HuH-7 (cell line): Measurements from ENCODE around the gene GAGE10.
"Not testable (repeated sequence)": the region's sequence is repeated elsewhere in the genome, so short reads cannot be mapped to it uniquely, and the experiment has no call there.

Experiments used
- DNase-seq: peaks from one replicate; pipeline ENCODE4 v3.0.0; 2011; ENCODE audit warnings: low spot score

The GAGE10 gene

GRCh38 chrX:49323735-49324134 lies 20.3 kb downstream of the GAGE10 start:
- DNase-seq: not testable (repeated sequence)

DNA sequence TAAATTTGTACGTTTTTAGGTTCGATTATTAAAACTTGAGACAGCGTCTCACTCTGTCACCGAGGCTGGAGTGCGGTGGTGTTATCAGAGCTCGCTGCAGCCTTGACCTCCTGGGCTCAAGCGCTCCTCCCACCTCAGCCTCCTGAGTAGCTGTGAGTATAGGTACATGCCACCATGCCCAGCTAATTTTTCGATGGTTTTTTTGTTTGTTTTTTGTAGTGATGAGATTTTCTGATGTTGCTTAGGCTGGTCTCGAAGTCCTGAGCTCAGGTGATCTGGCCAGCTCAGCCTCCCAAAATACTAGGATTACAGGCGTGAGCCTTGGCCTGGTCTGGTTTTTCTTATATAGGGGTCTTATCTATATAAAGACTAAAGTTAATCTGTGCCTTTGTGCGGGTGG lies 27.0 kb downstream of the GAGE10 start:
- not testable (repeated sequence) for DNase-seq

DNA sequence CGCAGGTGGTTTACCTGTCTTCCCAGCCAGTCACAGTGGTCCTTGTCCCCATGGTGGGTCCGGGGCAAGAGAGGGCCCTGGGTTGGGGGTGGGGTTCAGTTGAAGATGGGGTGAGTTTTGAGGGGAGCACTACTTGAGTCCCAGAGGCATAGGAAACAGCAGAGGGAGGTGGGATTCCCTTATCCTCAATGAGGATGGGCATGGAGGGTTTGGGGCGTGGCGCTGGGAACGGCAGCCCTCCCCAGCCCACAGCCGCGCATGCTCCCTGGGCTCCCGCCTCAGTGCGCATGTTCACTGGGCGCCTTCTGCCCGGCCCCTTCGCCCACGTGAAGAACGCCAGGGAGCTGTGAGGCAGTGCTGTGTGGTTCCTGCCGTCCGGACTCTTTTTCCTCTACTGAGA lies 27.8 kb downstream of the GAGE10 start, which contains the start of gene GAGE13:
TSS of gene GAGE13 (plus strand) at position 301 of the 400 bp plus-strand sequence. CDS start 1,156 bp downstream, outside the sequence.
- DNase-seq: not testable (repeated sequence)

- not testable (repeated sequence) for DNase-seq
Observed at GRCh38 chrX:49331841-49332240, 28.4 kb downstream of the GAGE10 start.

GRCh38 chrX:49341449-49341848 lies 38.0 kb downstream of the GAGE10 start:
- DNase-seq: not testable (repeated sequence)

- DNase-seq: not testable (repeated sequence)
Observed at GRCh38 chrX:49344496-49345175, 41.2 kb downstream of the GAGE10 start.

GRCh38 chrX:49345402-49345801 lies 42.0 kb downstream of the GAGE10 start:
- not testable (repeated sequence) for DNase-seq

DNA sequence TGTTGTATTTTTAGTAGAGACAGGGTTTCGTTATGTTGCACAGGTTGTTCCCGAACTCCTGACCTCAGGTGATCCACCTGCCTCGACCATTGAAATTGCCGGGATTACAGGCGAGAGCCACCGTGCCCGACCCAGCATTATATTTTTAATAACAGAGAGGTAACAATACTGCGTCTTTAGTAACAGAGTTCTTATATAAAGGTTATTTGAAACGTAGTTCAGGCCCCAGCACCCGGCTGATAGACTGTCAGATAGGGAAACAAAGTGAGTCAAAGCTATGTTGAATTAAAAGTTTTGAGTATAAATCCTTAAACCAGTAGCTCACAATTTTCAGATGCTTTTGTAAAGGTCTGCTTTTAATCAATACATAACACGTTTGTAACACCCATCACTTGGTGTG lies 42.7 kb downstream of the GAGE10 start:
- DNase-seq: not testable (repeated sequence)
